Fibroblast of peridontal ligament (primary cell): Measurements from ENCODE around the gene DDX31.
"Not testable (repeated sequence)": the region's sequence is repeated elsewhere in the genome, so short reads cannot be mapped to it uniquely, and the experiment has no call there.

ENCODE experiments used
- DNase-seq: peaks from one replicate; pipeline ENCODE4 v3.0.0-alpha.2; 2010; ENCODE audit errors: extremely low read depth

Gene DDX31

DNA sequence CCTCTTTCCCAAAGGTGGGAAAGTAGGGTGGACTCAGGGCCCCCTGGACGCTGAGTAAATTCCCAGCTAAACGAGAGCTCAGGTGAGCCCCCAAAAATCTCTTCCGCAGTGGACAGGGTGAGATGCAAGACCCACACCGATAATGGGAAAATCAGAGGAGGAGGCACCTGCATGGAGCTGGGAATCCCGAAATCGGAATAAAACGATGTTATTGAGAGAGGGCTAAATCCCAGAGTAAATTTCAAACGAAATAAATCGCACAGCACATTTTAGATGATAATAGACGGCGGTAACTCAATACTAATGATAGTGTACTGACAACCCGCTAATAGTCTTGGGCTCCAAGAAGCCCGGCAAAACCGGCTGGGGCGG is 90.4 kb downstream of the DDX31 start:
- DNase-seq: no peak

DNA sequence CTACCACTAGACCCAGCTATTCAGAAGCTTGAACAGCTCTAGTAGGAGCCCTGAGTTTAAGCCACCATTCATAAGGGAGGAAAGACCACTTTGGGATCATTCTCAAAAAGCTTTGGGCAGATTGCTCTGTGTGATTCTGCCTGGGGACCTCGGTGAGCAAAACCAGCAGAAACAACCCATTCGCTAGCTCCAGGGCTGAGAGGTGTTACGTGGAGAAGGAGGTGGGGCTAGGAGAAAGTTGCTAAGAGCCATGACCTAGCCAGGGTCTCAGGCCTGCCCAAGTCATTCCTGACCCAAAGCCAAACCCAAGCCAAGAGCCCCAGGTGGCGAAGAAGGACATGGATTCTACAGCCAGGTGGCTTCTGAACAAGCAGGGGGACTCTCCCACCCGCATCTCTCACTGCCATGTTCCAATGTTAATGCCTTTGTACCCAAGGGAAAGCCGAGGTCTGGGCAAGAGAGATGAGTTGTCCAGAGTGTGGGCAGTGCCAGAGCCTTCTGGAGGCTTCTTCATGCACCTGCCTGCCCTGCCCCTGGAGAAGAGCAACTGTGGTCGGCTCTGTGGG is 91.3 kb downstream of the DDX31 start:
- DNase-seq: no peak

DNA sequence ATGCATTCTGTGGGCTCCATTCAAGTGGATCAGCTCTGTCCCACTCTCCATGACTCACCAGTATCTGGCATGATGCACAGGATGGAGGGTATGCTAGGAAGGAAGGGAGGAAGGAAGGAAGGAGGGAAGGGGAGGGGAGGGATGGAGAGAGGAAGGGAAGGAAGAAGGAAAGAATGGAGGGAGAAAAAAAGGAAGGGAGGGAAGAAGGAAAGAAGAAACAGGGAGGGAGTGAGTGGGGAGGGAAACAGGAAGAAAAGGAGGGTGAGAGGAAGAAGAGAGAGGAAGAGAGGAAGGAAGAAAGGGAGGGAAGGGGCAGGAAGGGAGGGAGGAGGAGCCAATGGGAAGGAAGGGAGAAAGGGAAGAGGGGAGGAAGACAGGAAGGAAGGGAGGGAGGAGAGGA is 92.7 kb downstream of the DDX31 start:
- DNase-seq: no peak

DNA sequence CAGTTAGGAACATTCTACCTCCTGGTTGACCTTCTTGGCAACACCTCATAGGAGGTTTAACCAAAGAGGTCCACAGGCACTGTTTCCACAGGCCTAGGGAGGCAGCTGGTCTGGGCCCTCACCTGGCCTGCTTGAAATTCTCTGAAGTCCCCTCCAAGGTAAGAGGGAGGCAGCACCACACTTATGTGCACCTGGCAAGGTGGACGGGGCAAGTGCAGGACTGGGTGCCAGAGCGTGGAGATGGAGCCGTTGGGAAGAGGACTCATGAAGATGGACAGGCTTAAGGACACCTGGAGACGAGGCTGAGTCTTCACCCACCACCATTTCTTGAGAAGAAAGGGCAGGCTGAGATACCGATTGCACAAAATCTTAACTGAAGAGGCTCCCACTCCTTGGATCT is 94.0 kb downstream of the DDX31 start:
- DNase-seq: no peak

DNA sequence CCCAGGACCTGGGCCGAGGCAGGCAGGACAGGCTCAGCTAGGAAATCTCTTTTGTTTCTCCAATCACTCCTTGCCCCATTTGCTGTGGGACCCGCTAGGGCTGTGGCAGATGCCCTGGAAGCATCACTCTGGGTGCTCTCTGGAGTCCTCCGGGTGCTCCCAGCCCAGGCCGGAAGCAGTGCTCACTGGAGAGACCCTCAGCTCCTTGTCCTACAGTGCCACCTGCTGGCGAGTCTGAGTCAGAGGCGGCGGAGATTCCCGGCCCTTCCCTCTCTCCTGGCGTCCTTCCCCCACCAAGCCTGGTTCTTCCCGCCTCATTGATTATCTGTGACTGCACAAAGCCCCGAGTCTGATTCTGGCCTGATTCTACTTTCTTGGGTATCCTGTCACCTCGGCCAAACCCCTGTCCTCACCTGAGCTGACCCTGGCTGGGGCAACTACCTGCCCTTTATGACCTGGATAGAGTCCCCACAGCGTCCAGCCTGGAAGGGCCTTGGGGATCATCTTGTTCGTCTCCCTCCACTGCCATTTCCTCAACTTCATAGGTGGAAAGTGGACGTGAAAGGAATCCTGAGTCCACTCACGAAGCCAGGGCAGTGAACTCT is 94.7 kb downstream of the DDX31 start:
- peak; percentile 54 for DNase-seq

DNA sequence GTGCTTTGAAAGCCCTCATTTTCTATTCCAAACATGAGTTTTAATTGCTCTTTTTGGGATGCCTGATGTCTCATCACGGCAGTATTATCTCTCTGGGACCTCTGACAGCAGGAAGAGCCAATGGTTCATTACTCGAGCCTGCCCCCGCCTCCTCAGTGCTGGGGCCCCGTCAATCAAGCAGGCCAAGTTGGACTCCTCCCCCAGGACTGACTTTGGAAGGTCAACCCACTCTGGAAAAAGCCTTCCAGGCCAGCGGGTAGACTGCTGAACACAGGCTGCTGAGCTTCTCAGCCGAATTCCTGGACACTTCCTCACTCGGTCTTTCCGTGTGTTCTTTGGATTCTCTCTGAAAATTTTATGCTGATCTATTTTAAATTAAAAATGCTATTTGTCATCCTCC is 96.9 kb downstream of the DDX31 start:
- no peak for DNase-seq

DNA sequence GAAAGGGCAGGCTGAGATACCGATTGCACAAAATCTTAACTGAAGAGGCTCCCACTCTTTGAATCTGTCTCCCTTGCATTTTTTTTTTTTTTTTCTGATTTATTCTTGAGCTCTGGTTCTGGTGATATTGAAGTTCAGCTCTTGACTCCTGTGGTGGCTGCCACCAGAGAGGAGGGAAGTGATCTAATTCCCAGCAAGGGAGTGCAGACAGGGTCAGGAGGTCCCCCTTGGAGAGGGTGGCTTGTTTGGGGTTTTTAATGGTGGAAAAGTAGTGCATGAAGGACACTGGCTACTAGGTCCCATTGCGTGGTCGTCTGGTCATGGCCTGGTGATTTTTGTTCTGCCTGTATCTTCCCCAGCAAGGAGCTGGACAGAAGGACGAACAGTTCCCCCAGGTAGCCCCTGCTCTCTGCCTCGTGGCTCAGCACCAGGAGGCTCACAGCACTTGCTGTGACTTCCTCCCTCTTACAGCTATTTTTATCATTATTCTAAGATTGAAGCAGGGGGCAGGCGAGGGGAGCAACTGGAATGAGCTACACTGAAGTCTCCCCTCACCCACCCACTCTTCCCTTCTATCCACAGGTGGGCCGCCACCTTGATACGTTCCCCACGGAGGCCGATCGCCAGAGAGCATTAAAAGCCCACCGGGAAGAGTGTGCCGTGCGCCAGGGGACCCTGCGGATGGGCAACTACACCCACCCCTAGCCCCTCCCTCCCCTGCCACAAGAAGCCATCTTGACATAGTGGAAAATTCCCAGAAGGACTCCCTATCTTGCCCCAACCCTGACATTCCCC is 97.8 kb downstream of the DDX31 start:
- DNase-seq: no peak

DNA sequence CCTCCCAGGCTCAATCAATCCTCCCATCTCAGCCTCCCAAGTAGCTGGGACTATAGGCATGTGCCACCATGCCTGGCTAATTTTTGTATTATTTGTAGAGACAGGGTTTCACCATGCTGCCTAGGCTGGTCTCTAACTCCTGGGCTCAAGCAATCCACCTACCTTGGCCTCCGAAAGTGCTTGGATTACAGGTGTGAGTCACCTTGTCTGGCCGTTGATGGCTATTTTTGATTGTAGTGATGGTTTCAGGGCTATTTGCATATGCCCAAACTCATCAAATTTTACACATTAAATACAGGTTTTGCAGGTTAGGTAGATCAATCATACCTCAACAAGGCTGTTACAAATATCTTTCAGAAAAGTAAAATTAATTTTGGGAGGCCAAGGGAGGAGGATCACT is 101.0 kb downstream of the DDX31 start:
- not testable (repeated sequence) for DNase-seq

DNA sequence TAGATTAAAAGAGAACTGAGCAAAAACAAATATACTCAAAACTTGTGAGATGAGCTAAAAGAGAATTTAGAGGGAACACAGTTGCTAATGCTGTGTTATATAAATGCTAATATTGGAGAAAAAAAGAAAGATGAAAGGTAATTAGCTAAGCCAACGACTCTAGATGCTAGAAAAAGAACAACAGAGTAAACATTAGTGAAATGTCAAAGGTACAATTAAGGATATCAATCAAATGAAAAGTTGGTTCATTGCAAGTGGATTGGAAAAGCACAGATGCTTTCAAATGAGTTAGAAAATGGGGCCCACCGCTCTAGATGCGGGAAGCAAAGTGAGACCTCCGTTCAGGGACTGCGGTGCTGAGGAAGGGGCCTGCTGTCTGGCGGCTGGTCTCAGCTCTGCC is 105.3 kb downstream of the DDX31 start:
- no peak for DNase-seq

DNA sequence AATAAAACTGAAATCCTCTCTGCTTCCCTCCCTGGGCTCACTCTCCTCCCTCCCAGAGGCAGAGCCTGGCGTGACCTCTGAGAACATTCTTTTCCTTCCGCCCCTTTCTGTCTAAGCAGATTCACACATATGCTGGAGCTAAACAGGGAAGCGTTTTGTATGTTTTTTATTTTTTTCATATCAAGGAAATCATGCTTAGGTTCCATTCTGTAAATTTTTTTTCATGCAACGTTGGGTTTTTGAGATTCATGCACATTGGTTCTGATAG is 107.5 kb downstream of the DDX31 start:
- DNase-seq: no peak

DNA sequence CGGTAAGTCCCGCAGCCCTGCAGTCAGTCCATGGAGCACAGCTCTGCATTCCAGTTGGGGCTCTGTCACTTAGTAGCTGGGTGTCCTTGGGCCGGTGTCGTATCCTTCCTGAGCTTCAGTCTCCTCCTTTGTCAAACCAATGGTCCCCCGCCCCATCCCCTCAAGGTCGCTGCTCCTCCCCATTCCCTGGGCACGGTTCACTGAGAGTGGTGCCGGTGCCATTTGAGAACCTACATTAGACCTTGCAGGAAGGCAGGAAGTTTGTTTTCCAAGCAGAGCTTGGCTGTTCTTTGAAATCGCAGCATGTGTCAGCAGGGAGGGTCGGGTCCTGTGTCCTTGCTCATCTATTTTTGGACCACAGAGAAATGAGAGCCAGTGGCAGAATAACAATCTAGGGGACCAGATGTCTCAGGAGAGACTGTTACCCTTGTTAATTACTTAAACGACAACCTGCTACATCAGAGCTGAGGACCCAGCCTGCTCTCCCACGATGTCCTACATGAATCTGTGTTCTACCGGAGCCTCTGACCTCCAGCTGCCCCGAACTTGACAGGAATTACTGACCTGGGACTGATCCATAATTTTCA is 109.1 kb downstream of the DDX31 start:
- DNase-seq: no peak

DNA sequence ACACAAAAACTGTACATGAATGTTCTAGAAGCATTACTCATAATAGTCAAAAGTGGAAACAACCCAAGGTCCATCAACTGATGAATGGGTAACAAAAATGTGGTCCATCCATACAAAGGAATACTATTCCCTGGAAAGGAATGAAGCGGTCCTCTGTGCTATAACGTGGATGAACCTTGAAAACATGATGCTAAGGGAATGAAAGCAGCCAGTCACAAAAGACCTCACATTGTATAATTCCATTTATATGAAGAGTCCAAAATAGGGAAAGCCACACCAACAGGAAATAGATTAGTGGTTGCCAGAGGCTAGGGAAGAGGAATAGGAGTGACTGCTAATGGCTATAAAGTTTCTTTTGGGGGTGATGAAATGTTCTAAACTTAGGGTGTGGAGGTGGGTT is 110.1 kb downstream of the DDX31 start:
- DNase-seq: no peak

DNA sequence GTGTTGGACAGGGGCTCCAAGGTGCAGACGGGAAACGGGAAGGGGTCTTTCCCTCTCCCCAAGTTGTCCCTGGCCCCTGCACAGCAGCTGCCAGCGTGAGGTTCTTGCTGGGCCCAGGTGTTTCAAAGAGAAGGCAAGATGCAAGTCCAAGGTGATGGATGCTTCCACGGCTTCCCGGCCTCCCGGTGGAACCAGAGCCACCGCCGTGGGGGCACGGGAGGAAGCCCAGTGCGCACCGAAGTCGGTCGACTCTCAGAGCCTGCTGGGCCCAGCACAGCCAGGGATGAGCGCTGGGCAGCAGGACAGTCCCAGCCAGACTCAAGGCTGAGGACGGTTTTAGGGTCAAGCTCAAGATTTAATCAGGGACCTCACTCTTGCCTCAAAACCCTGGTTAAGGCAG is 112.6 kb downstream of the DDX31 start:
- no peak for DNase-seq

DNA sequence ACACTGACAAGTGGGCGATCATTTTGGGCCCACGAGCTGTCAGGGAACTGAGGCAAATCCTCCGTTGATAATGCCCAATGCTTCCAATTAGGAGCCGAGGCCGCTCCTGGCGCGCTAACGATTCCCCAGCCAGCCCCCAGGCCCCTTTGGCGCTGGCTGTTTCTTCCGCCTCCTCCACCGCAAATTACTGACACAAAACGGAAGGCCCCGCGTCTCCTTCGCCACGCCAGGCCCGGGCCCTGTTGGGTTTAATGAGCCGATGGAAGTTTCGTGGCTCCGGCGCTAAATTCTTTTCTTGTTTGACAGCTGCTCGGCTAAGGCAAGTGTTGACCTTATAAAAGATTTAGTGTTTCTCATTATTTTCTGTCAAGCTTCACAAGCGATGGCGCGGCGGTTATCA is 113.1 kb downstream of the DDX31 start:
- no peak for DNase-seq

DNA sequence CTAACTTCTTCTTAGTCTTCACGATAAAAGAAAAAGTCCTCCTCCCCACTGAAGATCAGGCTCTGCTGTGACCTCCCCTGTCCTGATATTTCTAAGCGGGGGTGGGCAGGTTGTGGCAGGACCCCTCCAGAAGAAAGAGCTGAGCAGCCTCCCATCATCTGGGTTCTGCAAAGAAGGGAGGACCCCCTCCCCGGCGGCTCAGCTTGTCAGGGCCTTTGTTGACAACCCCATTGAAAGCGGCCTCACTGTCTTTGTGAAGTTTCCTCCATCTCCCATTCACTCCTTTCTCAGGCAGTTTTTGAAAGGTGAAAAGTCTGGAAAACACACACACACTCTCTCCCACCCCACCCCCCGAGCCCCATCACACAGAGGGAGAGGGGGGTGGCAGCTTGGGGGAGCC is 113.5 kb downstream of the DDX31 start:
- no peak for DNase-seq

DNA sequence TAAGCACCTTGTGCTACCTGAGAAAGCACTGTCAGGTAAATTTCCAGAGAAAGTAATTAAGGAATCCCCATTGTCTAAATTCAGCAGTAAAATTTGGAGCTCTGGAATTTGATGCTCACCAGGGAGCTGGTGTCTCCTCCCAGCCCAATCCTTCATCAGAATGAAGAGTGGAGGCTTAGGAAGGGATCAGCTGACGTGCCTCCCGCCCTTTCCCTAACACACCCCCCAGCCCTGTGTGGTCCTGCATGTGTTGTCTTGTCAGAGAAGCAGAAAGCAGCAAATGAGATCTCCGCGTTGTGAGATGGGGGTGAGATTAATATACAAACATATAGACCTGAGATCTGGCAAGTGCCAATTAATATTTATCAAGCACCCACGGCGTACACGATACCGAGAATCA is 114.3 kb downstream of the DDX31 start:
- no peak for DNase-seq

DNA sequence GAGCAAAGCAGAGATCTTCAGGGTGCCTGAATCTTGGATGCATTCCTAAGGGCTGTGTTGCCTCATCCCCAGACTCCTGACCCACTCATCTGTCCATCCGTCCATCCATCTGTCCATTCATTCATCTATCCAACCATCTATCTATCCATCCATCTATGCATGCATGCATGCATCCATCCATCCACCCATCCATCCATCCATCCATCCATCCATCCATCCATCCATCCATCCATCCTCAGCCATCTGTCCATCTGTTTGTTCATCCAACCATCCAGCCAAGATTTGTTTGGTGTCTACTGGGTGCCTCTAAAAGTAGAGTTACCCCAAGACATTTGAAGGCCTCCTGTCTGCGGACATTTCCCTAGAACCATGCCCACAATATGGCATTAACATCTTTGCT is 115.0 kb downstream of the DDX31 start:
- no peak for DNase-seq

DNA sequence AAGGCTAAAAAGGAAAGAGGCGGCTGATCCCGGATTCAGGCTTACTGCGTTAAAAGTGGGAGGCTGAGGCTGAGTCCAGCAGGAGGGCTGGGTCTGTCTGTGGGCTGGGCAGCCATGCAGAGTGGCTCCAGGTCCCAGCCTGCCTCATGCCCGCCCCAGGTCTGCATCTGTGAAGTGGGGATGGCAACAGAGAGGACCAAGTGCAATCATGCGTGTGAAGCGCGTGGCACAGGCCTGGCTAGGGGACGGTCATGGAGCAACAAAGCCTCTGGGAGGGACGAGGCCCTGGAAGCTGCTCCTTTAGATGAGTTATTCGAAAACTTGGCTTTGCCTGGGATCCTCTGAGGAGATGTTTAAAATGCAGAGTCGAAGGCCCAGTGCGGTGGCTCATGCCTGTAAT is 117.7 kb downstream of the DDX31 start:
- no peak for DNase-seq

DNA sequence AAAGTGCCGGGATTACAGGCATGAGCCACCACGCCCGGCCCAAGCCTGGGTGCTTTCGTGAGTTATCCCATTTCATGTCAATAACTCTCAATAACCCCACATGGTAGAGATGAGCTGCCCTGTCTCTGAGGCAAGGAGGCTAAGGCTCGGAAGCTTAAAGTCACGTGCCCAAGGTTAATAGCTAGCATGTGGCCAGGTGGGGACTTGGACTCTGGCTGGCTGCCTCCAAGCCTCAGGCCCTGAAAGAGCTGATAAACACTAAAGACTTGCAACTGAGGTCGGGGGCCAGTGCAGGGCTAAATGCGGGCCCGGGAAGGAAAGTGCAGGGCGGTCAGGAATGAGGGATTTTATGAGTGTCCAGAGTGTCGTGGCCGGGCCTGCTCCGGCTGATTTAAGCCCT is 118.2 kb downstream of the DDX31 start:
- no peak for DNase-seq

DNA sequence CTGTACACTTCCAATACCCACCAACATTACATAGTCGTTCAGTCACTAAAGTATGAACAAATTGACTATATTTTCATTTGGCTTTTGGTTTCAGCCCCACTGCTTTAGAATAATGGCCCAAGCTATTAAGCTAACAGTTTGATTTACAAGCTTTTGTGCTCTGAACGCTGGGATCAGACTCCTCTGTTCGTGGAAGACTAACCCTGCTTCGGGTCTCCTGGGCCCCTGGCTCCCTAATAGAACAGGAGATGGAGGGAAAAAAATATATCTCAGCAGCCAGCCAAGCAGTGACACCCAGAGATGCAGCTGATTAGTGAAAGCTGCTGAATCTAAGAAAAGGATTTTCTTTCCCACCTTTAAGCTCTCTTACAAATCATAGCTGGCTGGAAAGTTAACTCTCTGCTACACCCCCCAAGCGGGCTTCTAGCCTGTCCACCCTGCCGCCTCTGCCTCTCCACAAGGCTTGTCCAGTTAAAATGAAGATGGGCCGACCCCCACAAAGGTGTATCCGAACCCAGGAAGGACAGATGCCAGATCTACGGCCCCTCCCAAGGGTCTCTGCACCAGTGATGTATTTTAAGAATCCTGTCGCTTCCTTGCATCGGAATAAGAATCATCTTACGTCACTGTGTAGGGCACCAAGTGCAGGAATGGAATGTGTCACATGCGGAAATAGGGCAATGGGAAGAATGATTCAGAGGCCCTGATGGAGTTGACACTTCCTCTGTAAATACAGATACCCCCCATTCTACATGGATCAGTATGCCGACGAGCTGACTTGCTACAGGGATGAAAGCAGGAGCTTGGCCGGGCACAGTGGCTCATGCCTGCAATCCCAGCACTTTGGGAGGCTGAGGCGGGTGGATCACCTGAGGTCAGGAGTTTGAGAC is 120.8 kb downstream of the DDX31 start:
- DNase-seq: no peak

DNA sequence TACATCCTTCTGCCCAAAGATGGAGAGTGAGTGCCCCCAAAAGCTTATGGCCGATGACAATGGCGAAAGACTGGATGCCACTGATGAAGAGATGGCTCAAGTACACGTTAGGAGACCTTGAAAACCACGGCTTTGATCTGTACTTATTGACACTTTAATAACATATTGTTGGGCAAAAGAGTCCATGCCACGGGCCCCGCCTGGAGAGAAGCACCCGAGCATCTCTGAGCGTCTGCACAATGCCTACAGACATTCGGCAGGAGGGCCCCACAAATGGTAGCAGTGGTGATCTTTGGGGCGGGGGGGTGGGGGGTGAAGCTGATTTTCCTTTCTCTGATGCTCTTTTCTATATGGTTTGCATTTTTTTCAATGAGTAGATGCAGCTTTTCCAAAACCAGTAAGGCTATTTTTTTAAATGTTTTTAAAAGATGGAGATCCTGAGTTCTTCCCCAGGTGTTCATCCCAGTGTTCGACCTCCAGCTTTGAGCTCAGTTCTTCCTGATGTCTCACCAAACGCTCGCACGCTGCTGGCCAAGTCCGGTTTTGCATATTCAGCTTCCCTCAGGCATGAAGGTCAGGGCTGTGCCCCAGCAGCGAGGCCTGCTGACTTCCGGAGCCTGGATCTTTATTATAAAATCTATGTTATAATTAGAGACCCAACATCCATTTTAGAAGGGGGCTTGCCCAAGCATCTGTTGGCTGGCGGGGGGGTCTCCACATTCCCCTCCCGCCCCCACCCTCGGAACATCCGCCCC is 121.6 kb downstream of the DDX31 start:
- DNase-seq: no peak

DNA sequence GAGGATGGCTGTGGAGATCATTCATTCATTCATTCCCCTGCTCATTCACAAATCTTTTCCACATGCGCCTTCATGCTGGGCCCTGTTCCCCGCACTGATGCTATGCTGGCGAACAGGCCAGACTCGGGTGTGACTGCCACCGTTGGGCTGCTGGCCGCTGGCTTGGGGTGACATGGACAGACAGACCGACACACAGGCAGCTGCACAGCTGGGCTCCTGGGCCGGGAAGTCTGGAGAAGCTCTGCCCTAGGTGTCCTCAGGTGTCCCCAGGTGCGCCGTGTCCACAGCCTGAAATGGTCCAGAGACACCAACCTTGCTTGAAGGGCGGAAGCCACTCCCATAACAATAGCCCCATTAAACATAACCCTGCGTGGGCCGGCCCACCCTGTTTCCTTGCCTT is 122.3 kb downstream of the DDX31 start:
- DNase-seq: no peak
